Kidney glomerular epithelial cell (primary cell): Measurements from ENCODE around the gene PDE4D.

ENCODE experiments used
- DNase-seq: peaks from one replicate; lab custom pipeline; 2025; lab: John Stamatoyannopoulos, UW

Gene PDE4D

DNA sequence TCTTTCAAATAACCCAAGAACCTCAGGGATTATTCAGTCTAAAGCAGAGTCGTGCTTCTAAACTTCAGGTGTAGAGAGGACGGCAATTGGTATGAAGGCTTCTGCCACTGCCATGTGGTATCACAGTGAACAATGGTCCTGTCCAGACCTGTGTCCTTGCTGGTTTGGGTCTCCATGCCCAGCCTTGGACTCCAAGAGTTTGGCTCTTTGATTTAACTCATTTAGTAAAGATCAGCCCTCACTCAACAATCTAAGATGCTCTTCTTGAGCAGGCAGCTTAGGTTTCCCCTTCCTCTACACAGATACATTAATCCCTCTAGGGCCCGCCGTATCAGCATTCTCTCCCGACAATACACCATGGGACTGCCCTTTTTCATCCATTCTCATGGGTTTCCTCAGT lies 792.7 kb downstream of the PDE4D start:
- DNase-seq, result no peak

- no peak for DNase-seq
Observed at GRCh38 chr5:59099995-59100345, 793.6 kb downstream of the PDE4D start.

DNA sequence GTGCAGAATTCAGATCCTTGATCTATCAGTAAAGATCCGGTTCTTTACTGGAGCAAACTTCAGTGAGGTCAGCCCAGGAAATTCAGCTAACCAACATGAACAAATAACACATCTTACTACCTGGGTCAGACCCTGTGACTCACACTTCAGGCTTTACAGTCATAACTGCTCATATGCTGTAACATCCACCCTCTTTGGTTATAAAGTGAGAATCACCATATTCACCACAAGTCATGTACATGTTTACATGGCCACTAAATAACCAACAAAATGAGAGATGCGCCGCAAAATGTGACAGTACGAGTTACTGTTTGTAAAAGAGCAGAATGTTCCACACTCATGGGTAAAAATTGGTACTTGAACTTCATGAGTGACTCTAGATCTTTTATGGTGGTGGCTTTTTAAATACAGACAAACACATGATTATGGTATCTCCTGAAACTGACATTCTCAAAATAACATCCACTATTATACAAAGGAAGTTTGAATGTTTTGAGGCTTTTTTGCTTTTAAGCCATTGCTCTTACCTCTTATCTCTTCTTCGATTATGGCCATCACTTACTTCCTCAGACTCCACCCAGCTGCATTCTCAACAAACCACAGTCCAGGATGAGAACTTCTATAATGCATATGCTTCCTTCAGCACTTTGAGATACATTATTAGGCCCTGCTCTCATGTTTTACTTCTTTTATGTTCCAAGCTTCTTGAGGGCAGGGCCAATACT lies 794.1 kb downstream of the PDE4D start:
- peak; percentile 62 for DNase-seq

DNA sequence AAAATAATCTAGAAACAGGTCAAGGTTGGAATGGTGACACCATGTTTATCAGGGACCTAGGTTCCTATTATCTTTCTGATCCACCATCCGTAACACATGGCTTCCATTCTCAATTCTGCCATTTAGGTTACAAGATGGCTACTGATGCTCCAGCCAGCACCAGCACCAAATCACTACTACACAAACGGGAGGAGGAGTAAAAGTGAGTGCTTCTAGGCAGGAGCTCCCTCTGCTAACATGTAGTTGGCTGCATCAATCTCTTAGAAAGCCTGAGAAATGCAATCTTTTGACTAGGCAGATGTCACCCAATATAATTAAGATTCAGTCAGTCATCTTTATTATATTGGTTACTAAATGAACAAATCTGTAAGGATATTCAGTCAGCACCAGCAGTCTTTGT lies 794.8 kb downstream of the PDE4D start:
- DNase-seq, result no peak

DNA sequence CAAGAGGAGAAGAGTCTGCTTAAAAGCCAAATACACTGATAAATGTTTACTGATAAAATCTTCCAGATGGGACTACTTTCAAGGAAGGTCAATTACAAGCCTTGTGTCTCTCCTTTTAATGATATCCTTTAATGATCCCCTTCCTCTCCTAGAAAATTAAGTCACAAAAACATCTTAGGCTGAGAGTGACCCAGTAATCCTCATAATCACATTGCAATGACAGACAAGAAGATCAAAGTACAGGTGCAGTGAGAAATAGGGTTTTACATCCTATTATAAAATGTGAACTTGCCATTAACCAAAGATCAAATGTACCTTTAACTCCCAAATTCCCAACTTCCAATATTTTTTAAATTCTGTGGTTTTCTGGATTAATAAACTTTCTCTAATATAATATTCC lies 795.8 kb downstream of the PDE4D start:
- DNase-seq, result no peak

DNA sequence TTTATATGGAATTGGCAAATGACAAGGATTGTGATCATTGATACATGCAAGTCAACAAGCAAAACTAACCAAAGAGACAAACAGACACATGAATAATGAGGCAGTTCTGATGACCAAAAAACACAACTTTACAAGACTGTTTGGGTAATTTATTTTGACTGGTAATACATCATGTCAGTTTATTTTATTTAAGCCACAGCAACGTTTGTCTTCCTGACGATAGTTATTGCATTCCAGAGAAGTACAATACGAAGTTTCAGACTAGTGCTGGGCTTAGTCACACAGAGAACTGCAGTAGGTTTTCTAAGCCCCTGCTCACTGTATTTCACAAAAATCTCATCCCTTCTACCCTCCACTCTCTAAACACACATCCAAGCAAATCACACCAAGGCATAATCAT lies 796.4 kb downstream of the PDE4D start:
- no peak for DNase-seq

DNA sequence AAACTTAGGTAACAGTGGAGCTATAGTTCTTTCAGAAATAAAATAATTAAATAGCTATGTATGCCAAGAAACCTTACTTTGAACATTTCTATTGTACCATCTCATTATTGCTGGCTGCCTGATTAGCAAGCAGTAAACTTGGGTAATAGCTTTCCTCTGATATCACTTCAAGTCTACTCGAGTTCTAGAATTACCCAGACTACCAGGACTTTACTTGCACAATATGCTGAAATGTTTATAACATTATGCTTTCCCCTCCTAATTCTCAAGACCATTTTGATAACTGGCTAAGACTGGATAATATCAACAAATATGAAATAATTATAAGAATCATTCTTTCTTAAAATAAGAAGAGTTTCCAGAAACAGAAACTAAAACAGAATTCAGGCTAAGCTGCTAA lies 798.0 kb downstream of the PDE4D start:
- DNase-seq, result no peak

- no peak for DNase-seq
Observed at GRCh38 chr5:59094864-59095263, 798.7 kb downstream of the PDE4D start.

- no peak for DNase-seq
Observed at GRCh38 chr5:59093329-59093728, 800.2 kb downstream of the PDE4D start.

DNA sequence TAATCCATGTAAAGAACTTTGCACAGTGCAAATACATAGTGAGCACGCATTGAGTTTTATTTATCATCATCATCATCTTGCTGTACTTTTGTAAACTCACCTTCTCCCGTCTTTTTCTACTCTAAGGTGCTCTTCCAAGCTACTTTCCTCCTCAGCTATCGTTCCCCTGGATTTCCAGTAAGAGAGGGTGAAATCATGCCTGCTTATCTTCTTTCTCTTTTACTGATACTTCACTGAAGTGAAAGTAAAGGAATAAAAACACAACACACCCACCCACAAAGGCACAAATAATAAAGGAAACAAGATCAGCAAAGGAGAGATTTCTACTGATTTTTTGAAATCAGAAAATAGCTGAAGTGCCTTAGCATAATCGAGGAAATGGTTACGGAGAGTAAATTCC lies 800.8 kb downstream of the PDE4D start:
- no peak for DNase-seq

DNA sequence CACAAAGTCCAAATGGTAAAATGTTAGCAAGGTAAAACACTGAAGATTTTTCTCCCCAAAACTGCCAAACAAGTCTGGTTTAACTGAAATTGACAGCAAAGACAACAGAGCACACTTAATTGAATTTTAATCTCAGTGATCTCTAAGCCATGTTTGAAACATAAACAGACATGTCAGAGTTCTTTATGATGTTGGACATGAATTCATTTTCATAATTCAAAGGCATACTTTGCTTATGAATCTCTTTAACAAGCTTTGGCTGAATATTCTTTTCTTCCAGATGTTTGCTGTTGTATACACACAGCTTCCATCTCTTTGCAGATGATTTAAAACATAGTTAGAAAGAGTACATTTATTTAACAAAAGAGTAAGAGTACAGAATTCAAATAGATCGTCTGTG lies 801.6 kb downstream of the PDE4D start:
- DNase-seq, result no peak

GRCh38 chr5:59090323-59090722 lies 803.2 kb downstream of the PDE4D start:
- DNase-seq, result no peak

GRCh38 chr5:59089767-59090166 lies 803.8 kb downstream of the PDE4D start:
- no peak for DNase-seq

- DNase-seq, result no peak
Observed at GRCh38 chr5:59088546-59088945, 805.0 kb downstream of the PDE4D start.

GRCh38 chr5:59086024-59086423 lies 807.5 kb downstream of the PDE4D start:
- DNase-seq, result no peak

DNA sequence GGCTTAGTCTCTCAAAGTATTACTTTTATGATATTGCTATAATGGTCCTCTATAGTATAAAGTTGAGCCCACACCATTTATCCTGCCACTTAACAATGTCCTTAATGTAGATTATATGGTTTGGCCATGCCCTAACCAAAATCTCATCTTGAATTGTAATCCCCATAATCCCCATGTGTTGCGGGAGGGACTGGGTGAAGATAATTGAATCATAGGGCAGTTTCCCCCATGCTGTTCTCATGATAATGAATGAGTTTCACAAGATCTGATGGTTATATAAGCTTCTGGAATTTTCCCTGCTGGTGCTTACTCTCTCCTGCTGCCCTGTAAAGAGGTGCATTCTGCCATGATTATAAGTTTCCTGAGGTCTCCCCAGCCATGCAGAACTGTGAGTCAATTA lies 811.8 kb downstream of the PDE4D start:
- DNase-seq, result no peak

DNA sequence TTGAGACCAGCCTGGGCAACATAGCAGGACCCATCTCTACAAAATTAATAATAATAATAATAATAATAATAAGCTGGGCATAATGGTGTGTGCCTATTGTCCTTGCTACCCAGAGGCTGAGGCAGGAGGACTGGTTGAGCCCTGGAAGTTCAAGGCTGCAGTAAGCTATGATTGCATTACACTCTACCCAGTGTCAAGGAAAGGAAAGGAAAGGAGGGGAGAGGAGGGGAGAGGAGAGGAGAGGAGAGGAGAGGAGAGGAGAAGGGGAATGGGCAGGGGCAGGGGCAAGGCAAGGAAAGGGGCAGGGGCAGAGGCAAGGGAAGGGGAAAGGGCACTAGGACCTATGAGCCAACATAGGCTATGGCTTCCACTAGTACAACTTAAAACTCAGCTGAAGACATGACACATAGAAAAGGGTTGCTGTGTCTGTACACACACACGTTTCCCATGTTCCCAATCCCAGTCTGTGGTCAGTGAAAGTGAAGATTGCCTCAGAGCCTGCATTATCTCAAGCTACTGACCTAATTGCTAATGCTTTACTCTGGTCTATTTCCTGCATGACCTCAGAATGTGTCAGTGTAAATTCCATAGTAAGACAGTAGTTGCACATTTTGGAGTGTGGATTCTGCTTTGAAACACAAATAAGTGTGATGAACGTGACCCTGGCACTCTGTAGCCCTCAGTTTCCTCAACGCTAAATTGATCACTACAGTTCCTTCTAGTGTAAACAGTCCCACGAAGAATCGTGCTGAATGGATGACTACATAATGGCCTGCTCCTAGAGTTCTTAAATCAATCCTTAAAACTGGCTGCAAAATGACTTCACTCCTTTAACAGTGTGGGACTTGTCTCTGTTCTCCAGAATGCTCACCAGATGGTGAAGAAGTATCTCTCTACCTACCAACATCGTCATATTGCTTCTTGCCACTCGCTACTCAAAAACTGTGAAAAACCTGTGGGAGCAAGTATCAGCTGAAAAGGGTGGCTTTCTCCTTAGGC lies 813.6 kb downstream of the PDE4D start:
- peak; percentile 83 for DNase-seq

- DNase-seq, result no peak
Observed at GRCh38 chr5:59071755-59072549, 821.6 kb downstream of the PDE4D start.

DNA sequence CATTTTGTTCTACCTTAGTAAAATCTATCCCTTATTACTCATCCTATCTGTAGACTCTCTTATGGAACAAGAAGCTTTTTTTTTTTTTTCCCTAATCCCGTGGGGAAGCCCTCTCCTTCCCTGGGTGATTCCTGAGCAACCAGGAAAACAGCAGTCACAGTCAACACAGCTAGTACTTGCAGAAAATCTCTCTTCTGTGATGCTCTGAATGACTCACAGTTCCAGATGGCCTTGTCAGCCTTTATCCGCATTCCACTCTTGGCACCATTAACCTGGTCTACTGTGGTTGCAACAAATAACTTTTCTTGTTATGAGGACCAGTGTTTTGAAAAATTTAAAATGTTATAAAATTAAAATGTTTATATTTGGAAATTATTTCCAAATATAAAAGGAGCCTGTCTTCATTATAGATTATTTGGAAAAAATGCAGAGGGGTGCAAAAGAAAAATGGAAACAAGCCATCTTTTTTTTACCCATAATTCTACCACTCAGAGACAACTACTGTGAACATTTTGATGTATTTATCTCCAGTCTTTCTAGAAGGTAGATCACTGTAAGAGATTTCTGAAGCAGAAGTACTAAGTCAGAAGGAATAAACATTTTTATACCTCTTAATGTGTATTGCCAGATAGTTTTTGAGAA lies 824.0 kb downstream of the PDE4D start:
- DNase-seq, result peak; percentile 93

DNA sequence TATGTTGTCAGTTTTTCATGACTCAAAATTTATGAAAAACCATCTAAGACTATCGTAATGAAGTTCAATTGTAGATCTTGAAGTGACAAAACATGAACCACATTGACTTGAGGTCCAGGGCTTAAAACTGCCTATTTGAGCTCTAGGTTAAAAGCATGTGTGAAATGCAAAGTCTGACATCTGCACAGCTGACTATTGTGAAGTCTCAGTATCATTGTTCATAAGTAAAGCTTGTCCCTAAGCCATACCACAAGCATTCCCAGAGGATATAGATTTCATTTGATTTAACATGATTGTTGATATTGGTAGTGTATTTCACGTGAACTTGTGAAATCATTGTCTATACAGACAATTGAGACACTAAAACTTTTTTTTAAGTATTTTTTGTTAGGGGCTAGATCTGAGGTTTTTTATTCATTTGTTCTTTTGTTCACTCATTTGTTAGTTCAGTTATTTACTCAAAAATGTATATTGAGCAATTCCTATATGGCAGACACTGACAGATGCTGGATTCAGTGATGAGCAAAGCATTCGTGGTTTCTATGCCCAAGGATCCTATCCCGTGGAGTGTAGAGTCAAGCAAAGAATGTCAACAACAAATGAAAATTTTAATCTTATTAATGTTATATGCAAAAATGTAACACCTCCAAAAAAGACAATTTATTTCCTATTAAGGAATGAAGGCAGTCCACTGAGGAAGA lies 825.4 kb downstream of the PDE4D start:
- DNase-seq, result no peak
